ENCODE measurements around the gene CHRND. TPM values are rescaled to one million over a fixed set of nuclear protein-coding genes. Genes with fewer than 3 reads are reported as not detected.

CHRND gene
- total RNA-seq, 2 donors from 2014 or later = not detected

DNA sequence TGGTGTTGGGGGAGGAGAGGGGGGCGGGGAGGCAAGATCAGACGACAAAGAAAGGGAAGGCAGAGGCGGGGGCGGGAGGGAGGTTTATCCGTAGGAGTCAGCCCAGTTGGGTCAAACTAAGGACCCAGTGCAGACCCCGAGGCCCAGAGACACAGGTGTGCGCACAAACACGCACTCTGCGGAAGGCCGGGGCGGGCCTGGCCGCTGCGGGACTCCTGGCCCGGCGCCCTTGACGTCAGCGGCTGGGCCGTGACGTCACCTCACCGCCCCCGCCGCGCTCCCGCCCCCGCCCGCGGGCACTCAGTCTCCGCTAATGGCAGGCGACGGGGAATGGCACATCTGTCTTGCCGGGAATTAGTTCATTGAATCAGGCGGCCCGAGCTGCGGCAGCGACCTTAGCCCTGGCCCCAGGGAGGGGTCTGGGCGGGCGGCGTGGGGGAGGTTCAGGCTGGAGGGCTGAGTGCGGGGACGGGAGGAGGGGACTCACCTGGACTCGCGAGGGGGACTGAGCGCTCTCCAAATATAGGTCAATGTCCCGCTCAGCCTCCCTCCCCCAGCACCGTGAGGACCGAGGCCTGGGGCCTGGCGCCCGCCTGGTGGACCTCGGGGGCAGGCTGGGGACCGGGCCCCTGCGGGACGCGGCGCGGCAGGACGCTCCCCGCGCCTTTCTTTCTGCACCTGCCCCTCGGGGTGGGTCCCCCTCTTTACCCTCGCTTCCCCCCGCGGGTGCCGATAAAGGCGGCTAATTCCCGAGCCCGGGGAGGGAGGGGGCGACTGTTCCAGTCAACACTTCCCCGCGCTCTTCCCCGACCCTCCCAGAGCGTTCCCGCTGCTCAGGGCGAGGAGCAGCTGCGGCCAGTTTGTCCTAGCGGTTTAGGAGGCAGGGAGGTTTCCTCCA is 22.8 kb upstream of the CHRND start:
- Mint-ChIP-seq H3K4me3 (peak overlapping the region; percentile 58 to 76), H3K27ac (no peak overlapping the region), H3K9me3 (no peaks in the 10 kb centered on the region), H3K36me3 (ENCODE audit: insufficient read depth in 2 of 2) (no peaks in the 10 kb centered on the region), H3K27me3 (ENCODE audit: low read depth) (peaks cover 45% of the 10 kb centered on the region), H3K4me1 (ENCODE audit: low read depth) (peaks cover 15% of the 10 kb centered on the region)
- peak; percentile 39 to 70 for DNase-seq
- peak; percentile 63 to 72 for ATAC-seq (replicated peaks in 1 of 2)

GRCh38 chr2:232503809-232504323 is 22.1 kb upstream of the CHRND start:
- no peak for ATAC-seq (replicated peaks in 1 of 2)
- H3K9me3 Mint-ChIP-seq = no peaks in the 10 kb centered on the region
- no peaks in the 10 kb centered on the region for H3K36me3 Mint-ChIP-seq (ENCODE audit: insufficient read depth in 2 of 2)
- DNase-seq = no peak
- H3K27ac Mint-ChIP-seq = no peak overlapping the region
- H3K4me3 Mint-ChIP-seq = peak overlapping the region; percentile 46 to 71
- peaks cover 15% of the 10 kb centered on the region for H3K4me1 Mint-ChIP-seq (ENCODE audit: low read depth)
- H3K27me3 Mint-ChIP-seq (ENCODE audit: low read depth) = peaks cover 39% of the 10 kb centered on the region

GRCh38 chr2:232504438-232504837 is 21.5 kb upstream of the CHRND start:
- H3K36me3 Mint-ChIP-seq (ENCODE audit: insufficient read depth in 2 of 2) = no peaks in the 10 kb centered on the region
- H3K27ac Mint-ChIP-seq = no peak overlapping the region
- no peaks in the 10 kb centered on the region for H3K9me3 Mint-ChIP-seq
- H3K4me3 Mint-ChIP-seq = peak overlapping the region; percentile 23 to 71
- peaks cover 39% of the 10 kb centered on the region for H3K27me3 Mint-ChIP-seq (ENCODE audit: low read depth)
- no peak for DNase-seq
- H3K4me1 Mint-ChIP-seq (ENCODE audit: low read depth) = peaks cover 15% of the 10 kb centered on the region
- ATAC-seq (replicated peaks in 1 of 2) = no peak

DNA sequence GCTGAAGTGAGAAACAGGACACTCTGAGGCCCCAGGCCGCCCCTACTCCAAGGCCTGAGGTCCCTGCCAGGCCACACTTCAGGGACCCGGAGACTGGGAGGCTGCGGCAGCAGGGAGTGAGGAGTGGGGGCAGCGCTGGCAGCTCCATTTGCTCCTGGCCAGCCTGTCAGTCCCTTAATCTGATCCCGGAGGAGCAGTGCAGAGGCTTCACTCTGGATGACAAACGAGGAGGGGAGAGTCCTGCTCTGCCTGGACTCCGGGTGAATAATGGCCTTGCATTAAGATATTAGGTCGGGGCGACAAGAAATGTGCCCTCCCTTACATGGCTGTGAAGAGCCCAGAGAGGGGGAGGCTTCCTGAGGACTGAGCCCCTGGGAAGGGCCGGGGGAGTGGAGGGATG is 20.1 kb upstream of the CHRND start:
- DNase-seq = no peak
- no peaks in the 10 kb centered on the region for H3K9me3 Mint-ChIP-seq
- peaks cover 33% of the 10 kb centered on the region for H3K27me3 Mint-ChIP-seq (ENCODE audit: low read depth)
- no peak overlapping the region for H3K27ac Mint-ChIP-seq
- no peaks in the 10 kb centered on the region for H3K36me3 Mint-ChIP-seq (ENCODE audit: insufficient read depth in 2 of 2)
- H3K4me3 Mint-ChIP-seq = no peak overlapping the region
- peaks cover 15% of the 10 kb centered on the region for H3K4me1 Mint-ChIP-seq (ENCODE audit: low read depth)
- ATAC-seq (replicated peaks in 1 of 2) = no peak

- Mint-ChIP-seq H3K9me3 (no peaks in the 10 kb centered on the region), H3K4me1 (ENCODE audit: low read depth) (peaks cover 15% of the 10 kb centered on the region), H3K27me3 (ENCODE audit: low read depth) (peaks cover 33% of the 10 kb centered on the region), H3K27ac (no peak overlapping the region), H3K4me3 (no peak overlapping the region), H3K36me3 (ENCODE audit: insufficient read depth in 2 of 2) (no peaks in the 10 kb centered on the region)
- DNase-seq (no peak), ATAC-seq (replicated peaks in 1 of 2) (no peak)
Measured at GRCh38 chr2:232506709-232507108, 19.3 kb upstream of the CHRND start.

DNA sequence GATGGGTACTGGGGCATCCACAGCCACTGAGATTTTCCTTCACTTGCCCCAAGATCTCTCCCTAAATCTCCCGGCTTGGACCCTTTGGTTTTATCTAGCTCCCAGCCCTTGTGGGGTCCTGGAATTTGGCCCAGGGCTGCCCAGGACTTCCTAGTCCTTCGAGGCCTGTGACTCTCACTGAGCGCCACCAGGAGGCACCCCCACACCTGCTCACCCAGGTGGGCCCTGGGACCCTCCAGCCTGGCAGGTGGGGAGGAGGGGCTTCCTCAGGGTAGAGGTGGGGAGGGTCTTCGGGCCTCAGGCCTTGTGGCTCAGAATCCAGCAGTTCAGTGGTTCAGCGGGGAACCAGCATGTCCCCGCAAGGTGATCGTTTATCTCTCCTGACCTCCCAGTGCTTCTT is 17.7 kb upstream of the CHRND start:
- Mint-ChIP-seq H3K36me3 (ENCODE audit: insufficient read depth in 2 of 2) (no peaks in the 10 kb centered on the region), H3K27ac (no peak overlapping the region), H3K4me1 (ENCODE audit: low read depth) (peaks cover 10% of the 10 kb centered on the region), H3K4me3 (no peak overlapping the region), H3K9me3 (no peaks in the 10 kb centered on the region), H3K27me3 (ENCODE audit: low read depth) (peaks cover 28% of the 10 kb centered on the region)
- ATAC-seq (replicated peaks in 1 of 2) = no peak
- no peak for DNase-seq

DNA sequence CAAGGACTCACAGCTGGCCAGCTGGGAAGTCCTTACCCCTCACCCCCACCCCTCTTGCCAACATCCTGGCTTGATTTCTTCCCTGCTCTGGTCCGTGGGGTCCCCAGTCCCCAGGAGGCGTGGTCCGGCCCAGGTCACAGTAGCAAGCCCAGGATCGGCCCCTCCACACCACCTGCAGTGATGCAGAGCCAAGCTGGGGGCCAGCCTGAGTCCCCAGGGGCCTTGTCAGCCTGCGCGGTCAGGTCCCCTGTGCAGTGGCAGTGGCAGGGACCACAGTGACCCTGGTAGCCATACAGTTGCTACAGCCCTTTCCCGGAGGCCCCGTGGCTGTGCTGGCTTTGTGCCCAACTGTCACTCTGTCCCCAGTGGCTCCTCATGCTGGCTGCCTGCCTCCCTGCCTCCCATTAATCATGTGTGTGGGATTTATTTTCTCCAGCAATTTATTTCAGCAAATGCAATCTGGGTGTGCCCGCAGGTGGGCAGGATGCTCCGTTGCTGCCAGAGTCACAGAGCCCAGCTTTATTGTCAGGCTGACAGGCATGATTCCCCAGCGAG is 14.5 kb upstream of the CHRND start:
- ATAC-seq (replicated peaks in 1 of 2) (no peak), DNase-seq (no peak)
- Mint-ChIP-seq H3K4me1 (ENCODE audit: low read depth) (no peaks in the 10 kb centered on the region), H3K4me3 (no peak overlapping the region), H3K9me3 (no peaks in the 10 kb centered on the region), H3K27me3 (ENCODE audit: low read depth) (peaks cover under 1% of the 10 kb centered on the region), H3K36me3 (ENCODE audit: insufficient read depth in 2 of 2) (no peaks in the 10 kb centered on the region), H3K27ac (no peak overlapping the region)

- Mint-ChIP-seq H3K4me1 (ENCODE audit: low read depth) (no peaks in the 10 kb centered on the region), H3K36me3 (ENCODE audit: insufficient read depth in 2 of 2) (no peaks in the 10 kb centered on the region), H3K27me3 (ENCODE audit: low read depth) (no peaks in the 10 kb centered on the region), H3K9me3 (no peaks in the 10 kb centered on the region), H3K4me3 (no peak overlapping the region), H3K27ac (no peak overlapping the region)
- no peak for DNase-seq
- no peak for ATAC-seq (replicated peaks in 1 of 2)
Measured at GRCh38 chr2:232512602-232513001, 13.4 kb upstream of the CHRND start.

- Mint-ChIP-seq H3K9me3 (no peaks in the 10 kb centered on the region), H3K27me3 (ENCODE audit: low read depth) (no peaks in the 10 kb centered on the region), H3K36me3 (ENCODE audit: insufficient read depth in 2 of 2) (no peaks in the 10 kb centered on the region), H3K4me1 (ENCODE audit: low read depth) (no peaks in the 10 kb centered on the region), H3K27ac (no peak overlapping the region), H3K4me3 (no peak overlapping the region)
- no peak for ATAC-seq (replicated peaks in 1 of 2)
- DNase-seq = no peak
Measured at GRCh38 chr2:232513353-232513752, 12.6 kb upstream of the CHRND start.

DNA sequence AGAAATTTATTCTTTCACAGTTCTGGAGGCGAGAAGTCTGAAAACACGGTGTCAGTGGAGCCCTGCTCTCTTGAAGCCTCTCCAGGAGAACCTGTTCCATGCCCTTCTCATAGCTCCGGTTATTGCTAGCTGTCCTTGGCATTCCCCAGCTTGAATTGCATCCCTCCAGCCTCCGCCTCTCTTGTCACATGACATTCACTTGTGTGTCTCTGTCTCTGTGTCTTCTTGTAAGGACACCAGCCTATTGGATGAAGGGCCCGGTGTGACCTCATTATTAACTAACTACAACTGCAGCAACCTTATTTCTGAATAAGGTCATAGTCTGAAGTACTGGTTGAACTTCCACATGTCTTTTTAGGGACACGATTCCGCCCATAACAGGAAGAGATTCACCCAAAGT is 10.3 kb upstream of the CHRND start:
- H3K36me3 Mint-ChIP-seq (ENCODE audit: insufficient read depth in 2 of 2) = no peaks in the 10 kb centered on the region
- no peak for DNase-seq
- no peaks in the 10 kb centered on the region for H3K4me1 Mint-ChIP-seq (ENCODE audit: low read depth)
- no peak for ATAC-seq (replicated peaks in 1 of 2)
- no peak overlapping the region for H3K4me3 Mint-ChIP-seq
- no peaks in the 10 kb centered on the region for H3K9me3 Mint-ChIP-seq
- peaks cover 10% of the 10 kb centered on the region for H3K27me3 Mint-ChIP-seq (ENCODE audit: low read depth)
- H3K27ac Mint-ChIP-seq = no peak overlapping the region

- Mint-ChIP-seq H3K36me3 (ENCODE audit: insufficient read depth in 2 of 2) (no peaks in the 10 kb centered on the region), H3K27me3 (ENCODE audit: low read depth) (peaks cover 15% of the 10 kb centered on the region), H3K4me1 (ENCODE audit: low read depth) (no peaks in the 10 kb centered on the region), H3K9me3 (no peaks in the 10 kb centered on the region), H3K4me3 (no peak overlapping the region), H3K27ac (no peak overlapping the region)
- no peak for DNase-seq
- no peak for ATAC-seq (replicated peaks in 1 of 2)
Measured at GRCh38 chr2:232516551-232516950, 9.4 kb upstream of the CHRND start.

DNA sequence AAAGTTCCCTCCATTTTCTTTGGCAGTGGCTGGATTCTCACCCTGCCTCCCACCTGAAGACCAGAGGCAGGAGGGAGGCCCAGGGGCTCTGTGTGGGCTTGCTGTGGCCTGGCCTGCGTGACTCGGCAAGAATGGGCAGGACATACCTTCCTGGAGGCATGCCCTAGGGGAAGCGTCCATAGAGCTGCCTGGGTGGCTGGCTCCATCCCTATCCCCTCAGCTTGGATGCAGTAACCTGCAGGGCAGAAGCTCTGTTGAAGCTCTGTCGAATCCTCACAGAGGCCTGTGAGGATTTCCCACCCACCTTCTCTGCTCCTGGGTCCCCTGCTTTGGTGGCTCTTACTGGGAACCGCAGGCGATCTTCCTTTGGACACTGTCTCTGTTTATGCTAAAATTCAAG is 7.1 kb upstream of the CHRND start:
- ATAC-seq (replicated peaks in 1 of 2) = no peak
- DNase-seq = no peak
- no peaks in the 10 kb centered on the region for H3K36me3 Mint-ChIP-seq (ENCODE audit: insufficient read depth in 2 of 2)
- no peak overlapping the region for H3K4me3 Mint-ChIP-seq
- H3K9me3 Mint-ChIP-seq = no peaks in the 10 kb centered on the region
- peaks cover 23% of the 10 kb centered on the region for H3K27me3 Mint-ChIP-seq (ENCODE audit: low read depth)
- no peak overlapping the region for H3K27ac Mint-ChIP-seq
- peaks cover 9% of the 10 kb centered on the region for H3K4me1 Mint-ChIP-seq (ENCODE audit: low read depth)

GRCh38 chr2:232519581-232520438 is 6.2 kb upstream of the CHRND start, which contains the start of gene PRSS56:
Gene PRSS56 (plus strand): TSS chr2:232520388. CDS start chr2:232520599, 211 bp downstream.
- DNase-seq (no peak), ATAC-seq (replicated peaks in 1 of 2) (no peak)
- H3K4me3 Mint-ChIP-seq = no peak within 1 kb of the TSS
- peaks cover 29% of the 10 kb centered on the region for H3K27me3 Mint-ChIP-seq (ENCODE audit: low read depth)
- no peaks in the 10 kb centered on the region for H3K9me3 Mint-ChIP-seq
- H3K27ac Mint-ChIP-seq = no peak within 1 kb of the TSS
- no peaks in the 10 kb centered on the region for H3K36me3 Mint-ChIP-seq (ENCODE audit: insufficient read depth in 2 of 2)
- H3K4me1 Mint-ChIP-seq (ENCODE audit: low read depth) = peaks cover 9% of the 10 kb centered on the region
